IMR-90 (cell line): ENCODE data around the gene CCR3.

Experiments
- BHLHE40 ChIP-seq: fragments of 150-350 bp; IDR thresholded peaks from 2 replicates; pipeline ENCODE4 v1.6.1; 2016; ENCODE audit warnings: mild to moderate bottlenecking, low read depth, low read length
- CEBPB ChIP-seq: IDR thresholded peaks from 2 replicates; pipeline ENCODE4 v1.6.1; 2012; ENCODE audit warnings: low read depth, low read length, improper control_type of control experiment
- CTCF ChIP-seq: conservative IDR thresholded peaks from 2 replicates; pipeline ENCODE4 v1.5.1; 2012; ENCODE audit warnings: mild to moderate bottlenecking, low read depth, low read length, improper control_type of control experiment
- MAFK ChIP-seq: IDR thresholded peaks from 2 replicates; pipeline ENCODE4 v1.6.1; 2012; ENCODE audit warnings: low read depth, low read length, improper control_type of control experiment
- MAZ ChIP-seq: IDR thresholded peaks from 2 replicates; pipeline ENCODE4 v1.6.1; 2012; ENCODE audit warnings: low read depth, mild to moderate bottlenecking, low read length, improper control_type of control experiment, moderate library complexity, borderline replicate concordance
- MXI1 ChIP-seq: IDR thresholded peaks from 2 replicates; pipeline ENCODE4 v1.6.1; 2012; ENCODE audit warnings: low read depth, mild to moderate bottlenecking, low read length, moderate library complexity, borderline replicate concordance
- POLR2A ChIP-seq: IDR thresholded peaks from 2 replicates; pipeline ENCODE4 v1.6.1; 2012; ENCODE audit warnings: mild to moderate bottlenecking, low read depth, low read length
- RAD21 ChIP-seq: IDR thresholded peaks from 2 replicates; pipeline ENCODE4 v1.6.1; 2012; ENCODE audit warnings: low read length, improper control_type of control experiment
- RFX5 ChIP-seq: IDR thresholded peaks from 2 replicates; pipeline ENCODE4 v1.8.0; 2012; ENCODE audit warnings: low read depth, mild to moderate bottlenecking, low read length, moderate library complexity
- SMC3 ChIP-seq: fragments of 150-350 bp; IDR thresholded peaks from 2 replicates; pipeline ENCODE4 v1.6.1; 2016; ENCODE audit warnings: low read depth, mild to moderate bottlenecking, antibody characterized with exemption, low read length, moderate library complexity
- USF2 ChIP-seq: fragments of 150-350 bp; IDR thresholded peaks from 2 replicates; pipeline ENCODE4 v1.6.1; 2017; ENCODE audit warnings: mild to moderate bottlenecking, antibody characterized with exemption, low read length, low read depth

GRCh38 chr3:46228260-46229242, 13.7 kb upstream of the CCR3 start:
- TF ChIP-seq CTCF (no peak), POLR2A (no peak), CEBPB (peak; percentile 29; the same call in 1 of the 2 replicates), RFX5 (no peak), USF2 (no peak), BHLHE40 (peak; percentile 66; the same call in 1 of the 2 replicates), MXI1 (0 out of 2 replicates have a peak, but pooled peaks have one; percentile 43), MAZ (no peak), SMC3 (no peak), MAFK (no peak), RAD21 (no peak)
